Calu3 (cell line): ENCODE results near the gene SCN2B. TPM values are rescaled to one million over a fixed set of nuclear protein-coding genes. Genes with fewer than 3 reads are reported as not detected.

Experiments used
- BruUV-seq: library from RNA; stranded (reverse); fragments of 400-500 nt; replicated peaks from 2 replicates; lab custom pipeline; 2021; lab: Mats Ljungman, UMichigan
- CTCF ChIA-PET: fragments of 300-600 bp; sonication (Branson Sonifier 250); formaldehyde crosslinking; loops from one replicate; lab custom pipeline; 2022; ENCODE audit warnings: antibody characterized with exemption; lab: Charles Lee
- DNase-seq: peaks from one replicate; pipeline ENCODE4 v3.0.0; 2022
- H3K27ac Mint-ChIP-seq: one replicate; pipeline ENCODE4 v1.8.0; 2022; ENCODE audit warnings: mixed read lengths; ENCODE audit not compliant: unreplicated experiment
- H3K27me3 Mint-ChIP-seq: one replicate; pipeline ENCODE4 v1.8.0; 2022; ENCODE audit warnings: mixed read lengths; ENCODE audit not compliant: unreplicated experiment
- H3K36me3 Mint-ChIP-seq: one replicate; pipeline ENCODE4 v1.8.0; 2022; ENCODE audit warnings: mild to moderate bottlenecking, moderate library complexity, mixed read lengths; ENCODE audit not compliant: insufficient read depth, unreplicated experiment
- H3K4me1 Mint-ChIP-seq: one replicate; pipeline ENCODE4 v1.8.0; 2022; ENCODE audit warnings: mild to moderate bottlenecking, low read depth, mixed read lengths; ENCODE audit not compliant: unreplicated experiment
- H3K4me3 Mint-ChIP-seq: one replicate; pipeline ENCODE4 v1.8.0; 2022; ENCODE audit warnings: mild to moderate bottlenecking, low read depth, moderate library complexity, mixed read lengths; ENCODE audit not compliant: unreplicated experiment
- H3K9me3 Mint-ChIP-seq: one replicate; pipeline ENCODE4 v1.8.0; 2022; ENCODE audit warnings: low read depth, mixed read lengths; ENCODE audit not compliant: unreplicated experiment
- intact Hi-C: fragments of 100-400 bp; cut with micrococcal nuclease; formaldehyde crosslinking; loops from one replicate; pipeline ENCODE4 v1.10.0; 2022; ENCODE audit not compliant: unreplicated experiment
- total RNA-seq: library from RNA; stranded (reverse); gene quantifications from 2 replicates; pipeline ENCODE4 v1.2.3, GENCODE V29; 2022
- TF ChIP-seq, protein P1 (sequence below): fragments of 200-600 bp; IDR thresholded peaks from one replicate; pipeline ENCODE4 v1.8.0; 2022; ENCODE audit warnings: antibody characterized with exemption; ENCODE audit not compliant: unreplicated experiment

The SCN2B gene
- total RNA-seq, 1 experiment from 2014 or later = not detected

DNA sequence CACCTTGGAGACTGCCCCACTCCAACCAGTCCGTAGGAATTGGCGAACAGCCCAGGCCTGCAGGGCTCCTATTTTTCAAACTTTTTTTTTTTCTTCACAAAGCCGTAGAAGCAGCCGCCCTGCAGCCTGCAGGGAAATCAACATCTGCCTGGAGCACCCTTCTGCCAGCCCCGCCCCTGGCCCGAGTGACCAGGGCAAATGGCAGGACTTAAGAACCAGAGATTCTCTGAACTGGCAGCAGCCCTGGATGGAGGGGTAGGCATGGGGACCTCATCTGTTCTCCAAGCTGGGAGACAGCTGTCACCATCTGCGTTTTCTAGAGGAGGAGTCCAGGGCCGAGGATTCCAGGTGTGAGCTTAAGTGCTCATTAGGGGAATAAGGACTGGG, 5.6 kb downstream of the SCN2B start:
- BruUV-seq = no TSS peak

DNA sequence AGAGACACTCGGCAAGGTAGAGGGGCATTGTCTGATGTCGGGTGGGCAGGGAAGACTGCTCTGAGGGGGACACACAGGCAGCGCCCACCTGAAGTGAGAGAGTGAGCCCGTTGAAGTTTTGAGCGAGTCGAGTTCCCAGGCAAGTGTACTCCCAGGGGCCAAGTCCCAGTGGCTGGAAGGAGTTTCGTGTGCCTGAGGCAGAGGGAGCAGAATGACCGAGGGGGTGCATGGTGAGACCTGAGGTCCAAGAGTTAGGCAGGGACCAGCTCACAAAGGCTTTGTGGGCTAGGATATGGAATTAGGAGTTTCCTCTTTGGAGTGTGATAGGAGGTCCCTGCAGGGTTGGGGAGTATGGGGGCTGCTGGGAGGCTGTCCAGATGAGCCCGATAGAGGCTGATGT, 6.2 kb downstream of the SCN2B start:
- DNase-seq = no peak
- Mint-ChIP-seq H3K27ac (no peak overlapping the region), H3K4me3 (no peak overlapping the region), H3K9me3 (no peaks in the 10 kb centered on the region), H3K36me3 (no peaks in the 10 kb centered on the region), H3K4me1 (peaks cover 10% of the 10 kb centered on the region), H3K27me3 (peaks cover 48% of the 10 kb centered on the region)
- TF ChIP-seq, protein P1, sequence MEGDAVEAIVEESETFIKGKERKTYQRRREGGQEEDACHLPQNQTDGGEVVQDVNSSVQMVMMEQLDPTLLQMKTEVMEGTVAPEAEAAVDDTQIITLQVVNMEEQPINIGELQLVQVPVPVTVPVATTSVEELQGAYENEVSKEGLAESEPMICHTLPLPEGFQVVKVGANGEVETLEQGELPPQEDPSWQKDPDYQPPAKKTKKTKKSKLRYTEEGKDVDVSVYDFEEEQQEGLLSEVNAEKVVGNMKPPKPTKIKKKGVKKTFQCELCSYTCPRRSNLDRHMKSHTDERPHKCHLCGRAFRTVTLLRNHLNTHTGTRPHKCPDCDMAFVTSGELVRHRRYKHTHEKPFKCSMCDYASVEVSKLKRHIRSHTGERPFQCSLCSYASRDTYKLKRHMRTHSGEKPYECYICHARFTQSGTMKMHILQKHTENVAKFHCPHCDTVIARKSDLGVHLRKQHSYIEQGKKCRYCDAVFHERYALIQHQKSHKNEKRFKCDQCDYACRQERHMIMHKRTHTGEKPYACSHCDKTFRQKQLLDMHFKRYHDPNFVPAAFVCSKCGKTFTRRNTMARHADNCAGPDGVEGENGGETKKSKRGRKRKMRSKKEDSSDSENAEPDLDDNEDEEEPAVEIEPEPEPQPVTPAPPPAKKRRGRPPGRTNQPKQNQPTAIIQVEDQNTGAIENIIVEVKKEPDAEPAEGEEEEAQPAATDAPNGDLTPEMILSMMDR = no peak
- CTCF ChIA-PET = no interaction called here
- BruUV-seq = no TSS peak
- intact Hi-C loops = no loop called here

More for the DNA sequence above, 5.6 kb downstream of the SCN2B start:
- intact Hi-C loops = loop anchor here (1.0 kb wide), 1 partner anchor 26 kb away; no protein-coding TSS in a partner anchor
- Mint-ChIP-seq H3K27ac (no peak overlapping the region), H3K27me3 (peaks cover 48% of the 10 kb centered on the region), H3K9me3 (no peaks in the 10 kb centered on the region), H3K4me1 (peaks cover 16% of the 10 kb centered on the region), H3K36me3 (no peaks in the 10 kb centered on the region), H3K4me3 (no peak overlapping the region)
- CTCF ChIA-PET = interaction anchor here (1.2 to 1.9 kb wide), 2 partner anchors 15 to 22 kb away, joined by 3 to 14 read pairs; no protein-coding TSS in a partner anchor
- TF ChIP-seq, protein P1 = no peak
- DNase-seq = no peak

DNA sequence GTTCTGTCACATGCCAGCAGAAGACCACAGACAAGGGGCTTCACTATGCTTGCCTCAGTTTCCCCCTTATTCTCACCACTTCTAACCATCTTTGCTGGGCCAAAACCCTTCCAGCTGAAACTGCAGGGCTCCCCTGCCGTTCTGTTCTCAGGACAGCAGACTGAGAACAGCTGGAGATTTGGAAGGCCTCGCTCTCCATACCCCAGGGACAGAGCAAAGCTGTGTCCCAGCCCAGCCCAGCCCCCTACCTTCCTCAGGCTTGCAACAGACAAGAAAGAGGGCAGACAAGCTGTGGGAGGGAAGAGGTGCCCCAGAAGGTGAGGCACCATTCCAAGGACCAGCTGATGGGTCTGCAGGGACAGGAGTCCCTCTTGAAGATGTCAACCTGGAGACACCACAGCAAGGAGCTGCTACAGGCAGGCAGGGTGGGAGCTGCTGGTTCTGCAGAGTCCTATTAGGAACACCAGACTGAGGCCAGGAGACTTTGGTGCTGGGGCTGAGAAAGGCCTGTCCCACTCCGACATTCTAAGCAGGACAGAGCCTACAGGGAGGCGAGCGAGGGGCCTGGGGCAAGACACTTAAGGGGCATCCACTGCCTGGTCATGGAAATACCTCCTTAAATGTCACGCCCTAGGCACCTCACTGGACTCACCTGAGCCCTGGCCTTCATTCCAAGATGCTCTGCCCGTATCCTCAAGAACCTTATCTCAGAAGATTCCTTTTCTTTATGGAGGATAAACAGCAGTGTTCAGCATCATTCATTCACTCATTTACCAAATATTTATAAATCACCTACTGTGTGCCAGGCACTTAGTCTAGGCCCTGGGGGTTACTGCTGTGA, 6.9 kb downstream of the SCN2B start:
- TF ChIP-seq, protein P1 = no peak
- intact Hi-C loops = no loop called here
- BruUV-seq = no TSS peak
- no peak for DNase-seq
- Mint-ChIP-seq H3K36me3 (no peaks in the 10 kb centered on the region), H3K4me3 (no peak overlapping the region), H3K4me1 (peaks cover 3% of the 10 kb centered on the region), H3K27ac (no peak overlapping the region), H3K27me3 (peaks cover 53% of the 10 kb centered on the region), H3K9me3 (no peaks in the 10 kb centered on the region)
- CTCF ChIA-PET = interaction anchor here (0.6 kb wide), 1 partner anchor 140 kb away, joined by 4 read pairs; no protein-coding TSS in a partner anchor

DNA sequence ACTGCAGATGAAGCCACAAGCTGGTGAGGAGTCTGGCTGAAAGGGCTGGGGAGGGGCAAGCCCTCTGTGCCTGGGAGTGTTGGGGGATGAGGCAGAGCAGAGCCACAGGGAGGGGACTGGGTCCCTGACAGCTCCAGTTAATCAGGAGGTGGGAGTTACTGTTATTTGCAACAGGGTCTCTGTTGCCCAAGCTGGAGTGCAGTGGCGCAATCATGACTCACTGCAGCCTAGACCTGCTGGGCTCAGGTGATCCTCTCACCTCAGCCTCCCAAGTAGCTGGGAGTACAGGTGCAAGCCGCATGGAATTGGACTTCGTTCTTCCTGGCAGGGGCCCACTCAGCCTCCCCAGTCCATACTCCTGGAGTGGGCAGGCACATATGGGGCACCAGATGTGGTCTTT, 7.7 kb downstream of the SCN2B start:
- TF ChIP-seq, protein P1 = no peak
- Mint-ChIP-seq H3K9me3 (no peaks in the 10 kb centered on the region), H3K4me3 (no peak overlapping the region), H3K27me3 (peaks cover 61% of the 10 kb centered on the region), H3K27ac (no peak overlapping the region), H3K4me1 (no peaks in the 10 kb centered on the region), H3K36me3 (no peaks in the 10 kb centered on the region)
- intact Hi-C loops = no loop called here
- BruUV-seq = no TSS peak
- CTCF ChIA-PET = no interaction called here
- peak; percentile 31 for DNase-seq
